ENCODE data around the gene FXYD4. TPM values are rescaled to one million over a fixed set of nuclear protein-coding genes. Genes with fewer than 3 reads are reported as not detected.

FXYD4 gene
- total and polyA plus RNA-seq, 2 of the 8 experiments (the other 6 are each of a cell fraction or from before 2014, with no cell fraction given): not detected

DNA sequence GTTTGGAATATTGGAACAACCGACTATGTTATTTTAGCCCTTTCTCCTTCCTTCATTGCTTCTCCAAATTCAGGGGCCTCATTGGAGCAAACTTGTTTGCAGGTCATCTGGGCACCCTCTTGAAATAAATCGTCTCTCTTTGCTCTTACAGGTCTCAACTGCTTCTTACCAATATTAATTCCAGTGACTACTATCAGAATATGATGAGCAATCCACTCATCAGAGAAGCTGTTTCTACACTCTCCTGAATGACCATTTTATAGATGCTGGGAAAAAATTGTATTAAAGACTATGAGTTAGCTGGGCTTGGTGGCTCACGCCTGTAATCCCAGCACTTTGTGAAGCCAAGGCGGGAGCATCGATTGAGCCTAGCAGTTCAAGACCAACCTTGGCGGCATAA lies 50.1 kb downstream of the FXYD4 start:
- no peak overlapping the region for H2AFZ ChIP-seq (ENCODE audit: low read length)
- peaks cover 5% of the 10 kb centered on the region for H3K23me2 ChIP-seq (ENCODE audit: low read depth, low read length)
- no peak overlapping the region for H2BK120ac ChIP-seq (replicated peaks; ENCODE audit: low read depth, low read length)
- POLR2A ChIA-PET (ENCODE audit: partially characterized antibody): interaction anchor here (3.7 to 4.7 kb wide), 2 partner anchors 11 to 14 kb away, joined by 23 to 33 read pairs; partner anchors contain the start of gene HNRNPF
- H2BK20ac ChIP-seq (ENCODE audit: low read length): no peak overlapping the region
- no peak overlapping the region for H2BK5ac ChIP-seq (ENCODE audit: low read depth, low read length)
- H3K18ac ChIP-seq (ENCODE audit: extremely low read depth, low read length): no peak overlapping the region
- H4K20me1 ChIP-seq (replicated peaks in 1 of 2; ENCODE audit: control insufficient read depth in 1 of 2, insufficient read depth in 2 of 2, low read length in 2 of 2): no peaks in the 10 kb centered on the region
- no peak overlapping the region for H2BK15ac ChIP-seq (ENCODE audit: low read length)
- DNase-seq (ENCODE audit: low read depth in 1 of 2, low spot score in 2 of 2): no peak
- no peaks in the 10 kb centered on the region for H3K79me1 ChIP-seq (ENCODE audit: low read depth, low read length)
- peak overlapping the region in 1 of 2 experiments; percentile 92; a peak in 1 of 4 replicates for H3K4me2 ChIP-seq (ENCODE audit: insufficient read depth in 1 of 2, low read depth in 2 of 2, low read length in 2 of 2)
- TF ChIP-seq GABPA (IDR thresholded peaks at IDR 0.05; ENCODE audit: borderline replicate concordance, insufficient read depth, low read length) (no peak), MAX (IDR thresholded peaks at IDR 0.05) (no peak), EZH2 (IDR thresholded peaks at IDR 0.05; ENCODE audit: low read depth, low read length, severe bottlenecking) (no peak)
- TF ChIP-seq, protein P1, sequence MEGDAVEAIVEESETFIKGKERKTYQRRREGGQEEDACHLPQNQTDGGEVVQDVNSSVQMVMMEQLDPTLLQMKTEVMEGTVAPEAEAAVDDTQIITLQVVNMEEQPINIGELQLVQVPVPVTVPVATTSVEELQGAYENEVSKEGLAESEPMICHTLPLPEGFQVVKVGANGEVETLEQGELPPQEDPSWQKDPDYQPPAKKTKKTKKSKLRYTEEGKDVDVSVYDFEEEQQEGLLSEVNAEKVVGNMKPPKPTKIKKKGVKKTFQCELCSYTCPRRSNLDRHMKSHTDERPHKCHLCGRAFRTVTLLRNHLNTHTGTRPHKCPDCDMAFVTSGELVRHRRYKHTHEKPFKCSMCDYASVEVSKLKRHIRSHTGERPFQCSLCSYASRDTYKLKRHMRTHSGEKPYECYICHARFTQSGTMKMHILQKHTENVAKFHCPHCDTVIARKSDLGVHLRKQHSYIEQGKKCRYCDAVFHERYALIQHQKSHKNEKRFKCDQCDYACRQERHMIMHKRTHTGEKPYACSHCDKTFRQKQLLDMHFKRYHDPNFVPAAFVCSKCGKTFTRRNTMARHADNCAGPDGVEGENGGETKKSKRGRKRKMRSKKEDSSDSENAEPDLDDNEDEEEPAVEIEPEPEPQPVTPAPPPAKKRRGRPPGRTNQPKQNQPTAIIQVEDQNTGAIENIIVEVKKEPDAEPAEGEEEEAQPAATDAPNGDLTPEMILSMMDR (IDR thresholded peaks at IDR 0.05; ENCODE audit: control extremely low read depth in 1 of 3, insufficient read depth in 1 of 3, low read depth in 1 of 3, low read length in 3 of 3): no peak
- no peak overlapping the region for H3K14ac ChIP-seq (ENCODE audit: insufficient read length)
- no peak overlapping the region for H4K91ac ChIP-seq (replicated peaks; ENCODE audit: insufficient read length, low read length)
- no peaks in the 10 kb centered on the region for H3K79me2 ChIP-seq (ENCODE audit: control insufficient read depth in 1 of 2, insufficient read depth in 2 of 2, low read length in 2 of 2)
- FAIRE-seq: no peak
- H3K36me3 ChIP-seq (ENCODE audit: control insufficient read depth in 2 of 4, insufficient read depth in 4 of 4, low read length in 3 of 4): no peaks in the 10 kb centered on the region
- H4K8ac ChIP-seq (ENCODE audit: extremely low read depth, insufficient read depth, low read length): no peak overlapping the region
- H3K56ac ChIP-seq (replicated peaks; ENCODE audit: insufficient read length, low read depth, low read length): no peak overlapping the region
- no peak overlapping the region for H2AK5ac ChIP-seq (ENCODE audit: low read depth, low read length)
- CTCF ChIA-PET (ENCODE audit: partially characterized antibody): interaction anchor here (1.4 kb wide), 1 partner anchor 160 kb away, joined by 3 read pairs; no protein-coding TSS in a partner anchor
- H3K27me3 ChIP-seq (replicated peaks in 1 of 4; ENCODE audit: control insufficient read depth in 3 of 4, extremely low read depth in 1 of 4, insufficient read depth in 3 of 4, low read length in 3 of 4): no peaks in the 10 kb centered on the region; a peak in 1 of 7 replicates
- no peak overlapping the region for H3K4ac ChIP-seq (replicated peaks; ENCODE audit: insufficient read length, low read depth, low read length)
- H3K23ac ChIP-seq (ENCODE audit: insufficient read length): no peak overlapping the region
- WGBS, 2 experiments (ENCODE audit: extremely low coverage in 1 of 2, insufficient coverage in 1 of 2, insufficient read length in 1 of 2, insufficient replicate concordance in 2 of 2, low coverage in 1 of 2, low lambda C conversion rate in 2 of 2, missing lambda C conversion rate in 1 of 2): 96% methylated on average over 6 of the region's 6 CpGs; no CpG with 5 or more reads in 1 of the 2 experiments
- H3K9ac ChIP-seq (replicated peaks in 1 of 4; ENCODE audit: extremely low read depth in 1 of 4, low read depth in 3 of 4, low read length in 3 of 4): no peak overlapping the region
- H4K5ac ChIP-seq (ENCODE audit: insufficient read length, low read depth, low read length): no peak overlapping the region
- H3K4me1 ChIP-seq (replicated peaks in 1 of 4; ENCODE audit: control insufficient read depth in 3 of 4, insufficient read depth in 4 of 4, low read length in 3 of 4): peaks cover 0 to 5% (median 2%) of the 10 kb centered on the region in 4 experiments; a peak in 4 of 7 replicates
- no peak overlapping the region for H3K27ac ChIP-seq (ENCODE audit: low read depth, low read length)
- no peak overlapping the region for H3K4me3 ChIP-seq (ENCODE audit: extremely low read depth in 1 of 4, insufficient read depth in 2 of 4, low read depth in 3 of 4, low read length in 4 of 4)
- H2BK12ac ChIP-seq (ENCODE audit: low read depth, low read length): no peak overlapping the region
- no peaks in the 10 kb centered on the region for H3K9me3 ChIP-seq (ENCODE audit: insufficient read depth in 2 of 2, low read depth in 1 of 2, low read length in 1 of 2)

Data from H1 (cell line).